Neural cell (in vitro differentiated cells): ENCODE data around the gene POLR2H. TPM values are rescaled to one million over a fixed set of nuclear protein-coding genes. Genes with fewer than 3 reads are reported as not detected.
A peak's percentile ranks its signal among the peaks of the same experiment; 100 is the strongest.

Experiments used
- H2AFZ ChIP-seq: fragments of 200-600, 300-800 bp; sonication (generic), shearing (Covaris generic); 2 replicates; pipeline ENCODE4 v1.6.0; 2014; ENCODE audit warnings: low read depth, mild to moderate bottlenecking, antibody characterized with exemption, low read length, moderate library complexity
- H3F3A ChIP-seq: fragments of 200-600 bp; shearing (Covaris generic); 2 replicates; pipeline ENCODE4 v1.6.1; 2016; ENCODE audit warnings: mild to moderate bottlenecking, moderate library complexity, mixed read lengths, antibody characterized with exemption, low read length; ENCODE audit not compliant: insufficient read depth, poor library complexity, severe bottlenecking
- H3K27ac ChIP-seq: fragments of 200-600, 300-800 bp; sonication (generic), shearing (Covaris generic); 2 replicates; pipeline ENCODE4 v1.5.1; 2014; ENCODE audit warnings: mild to moderate bottlenecking, low read length, moderate library complexity
- H3K27me3 ChIP-seq: fragments of 300-800, 200-600 bp; sonication (generic), shearing (Covaris generic); 2 replicates; pipeline ENCODE4 v1.6.0; 2014; ENCODE audit warnings: mild to moderate bottlenecking, low read depth, low read length, moderate library complexity; ENCODE audit not compliant: insufficient read depth
- H3K36me3 ChIP-seq: fragments of 300-800, 200-600 bp; sonication (generic), shearing (Covaris generic); 2 replicates; pipeline ENCODE4 v1.5.1; 2014; ENCODE audit warnings: mild to moderate bottlenecking, antibody characterized with exemption, low read length, moderate library complexity; ENCODE audit not compliant: insufficient read depth
- H3K4me2 ChIP-seq: fragments of 300-800, 200-600 bp; sonication (generic), shearing (Covaris generic); 2 replicates; pipeline ENCODE4 v1.6.0; 2014; ENCODE audit warnings: mild to moderate bottlenecking, low read length
- H3K4me3 ChIP-seq: fragments of 300-800, 200-600 bp; sonication (generic), shearing (Covaris generic); 2 replicates; pipeline ENCODE4 v1.5.1; 2014; ENCODE audit warnings: mild to moderate bottlenecking, low read length, moderate library complexity
- H3K79me2 ChIP-seq: fragments of 200-600 bp; shearing (Covaris generic); replicated peaks from 2 replicates; pipeline ENCODE4 v1.6.0; 2014; ENCODE audit warnings: mild to moderate bottlenecking, low read length, moderate library complexity; ENCODE audit not compliant: insufficient read depth
- H3K9ac ChIP-seq: fragments of 300-800, 200-600 bp; sonication (generic), shearing (Covaris generic); 2 replicates; pipeline ENCODE4 v1.6.1; 2016; ENCODE audit warnings: mild to moderate bottlenecking, low read length, mixed read lengths
- H3K9me2 ChIP-seq: fragments of 200-600 bp; shearing (Covaris generic); 2 replicates; pipeline ENCODE4 v1.6.1; 2016; ENCODE audit warnings: mild to moderate bottlenecking, low read length, mixed read lengths; ENCODE audit not compliant: insufficient read depth
- H3K9me3 ChIP-seq: fragments of 200-600, 300-800 bp; sonication (generic), shearing (Covaris generic); 2 replicates; pipeline ENCODE4 v1.6.1; 2016; ENCODE audit warnings: mild to moderate bottlenecking, mixed run types, low read length, moderate library complexity, mixed read lengths
- H4K20me1 ChIP-seq: fragments of 200-600 bp; shearing (Covaris generic); 2 replicates; pipeline ENCODE4 v1.6.1; 2016; ENCODE audit warnings: mild to moderate bottlenecking, mixed run types; ENCODE audit not compliant: insufficient read depth
- CTCF ChIP-seq: fragments of 450-650 bp; IDR thresholded peaks from 2 replicates; pipeline ENCODE4 v1.5.1; 2014; ENCODE audit warnings: antibody characterized with exemption, mild to moderate bottlenecking, moderate library complexity; ENCODE audit not compliant: poor library complexity, severe bottlenecking
- EP300 ChIP-seq: fragments of 450-650 bp; conservative IDR thresholded peaks from 2 replicates; pipeline ENCODE4 v1.6.1; 2014; ENCODE audit warnings: antibody characterized with exemption, mild to moderate bottlenecking, moderate library complexity; ENCODE audit not compliant: poor library complexity, severe bottlenecking
- EZH2 ChIP-seq: fragments of 200-600, 300-800 bp; shearing (Covaris generic), sonication (generic); IDR thresholded peaks from 2 replicates; pipeline ENCODE4 v1.6.1; 2014; ENCODE audit warnings: antibody characterized with exemption, low read length, borderline replicate concordance, mild to moderate bottlenecking; ENCODE audit not compliant: insufficient read depth, poor library complexity, severe bottlenecking
- MXI1 ChIP-seq: fragments of 450-650 bp; conservative IDR thresholded peaks from 2 replicates; pipeline ENCODE4 v1.6.1; 2014; ENCODE audit warnings: antibody characterized with exemption, mild to moderate bottlenecking; ENCODE audit not compliant: poor library complexity, severe bottlenecking
- POLR2AphosphoS5 ChIP-seq: IDR thresholded peaks from 2 replicates; pipeline ENCODE4 v1.6.1; 2012
- RAD21 ChIP-seq: fragments of 450-650 bp; conservative IDR thresholded peaks from 2 replicates; pipeline ENCODE4 v1.6.1; 2014; ENCODE audit warnings: antibody characterized with exemption, mild to moderate bottlenecking, moderate library complexity
- SMC3 ChIP-seq: fragments of 450-650 bp; conservative IDR thresholded peaks from 2 replicates; pipeline ENCODE4 v1.6.1; 2014; ENCODE audit warnings: antibody characterized with exemption, mild to moderate bottlenecking, moderate library complexity; ENCODE audit not compliant: poor library complexity
- TAF1 ChIP-seq: IDR thresholded peaks from 2 replicates; pipeline ENCODE4 v1.6.1; 2012; ENCODE audit warnings: low read depth
- polyA plus RNA-seq: library from polyadenylated mRNA; depleted of rRNA; stranded (reverse); fragments of >200 nt; gene quantifications from 2 replicates; pipeline ENCODE4 v1.2.3, GENCODE V29; 2014
- TF ChIP-seq, protein P1 (sequence below): IDR thresholded peaks from 2 replicates; pipeline ENCODE4 v1.6.1; 2012; ENCODE audit warnings: borderline replicate concordance

POLR2H gene
- polyA plus RNA-seq, 1 donor from 2014 or later = 185 TPM

- peak overlapping the region; percentile 87 for H3K27ac ChIP-seq
- H3K27me3 ChIP-seq = no peaks in the 10 kb centered on the region
- H3K9me3 ChIP-seq = no peaks in the 10 kb centered on the region
- peaks cover 16% of the 10 kb centered on the region for H3K79me2 ChIP-seq
- H3K9me2 ChIP-seq = no peaks in the 10 kb centered on the region
- H3K36me3 ChIP-seq = no peaks in the 10 kb centered on the region
- H3K9ac ChIP-seq = peak overlapping the region; percentile 90
- no peaks in the 10 kb centered on the region for H3F3A ChIP-seq
- no peak for TF ChIP-seq CTCF
- no peak for TF ChIP-seq TAF1
- TF ChIP-seq POLR2AphosphoS5 = no peak
- no peak for TF ChIP-seq SMC3
- no peak for TF ChIP-seq RAD21
- H2AFZ ChIP-seq = peak overlapping the region; percentile 60
- no peaks in the 10 kb centered on the region for H4K20me1 ChIP-seq
- peak overlapping the region; percentile 84 for H3K4me2 ChIP-seq
- H3K4me3 ChIP-seq = peak overlapping the region; percentile 70
Observed at GRCh38 chr3:184361932-184362667, 590 bp downstream of the POLR2H start.

DNA sequence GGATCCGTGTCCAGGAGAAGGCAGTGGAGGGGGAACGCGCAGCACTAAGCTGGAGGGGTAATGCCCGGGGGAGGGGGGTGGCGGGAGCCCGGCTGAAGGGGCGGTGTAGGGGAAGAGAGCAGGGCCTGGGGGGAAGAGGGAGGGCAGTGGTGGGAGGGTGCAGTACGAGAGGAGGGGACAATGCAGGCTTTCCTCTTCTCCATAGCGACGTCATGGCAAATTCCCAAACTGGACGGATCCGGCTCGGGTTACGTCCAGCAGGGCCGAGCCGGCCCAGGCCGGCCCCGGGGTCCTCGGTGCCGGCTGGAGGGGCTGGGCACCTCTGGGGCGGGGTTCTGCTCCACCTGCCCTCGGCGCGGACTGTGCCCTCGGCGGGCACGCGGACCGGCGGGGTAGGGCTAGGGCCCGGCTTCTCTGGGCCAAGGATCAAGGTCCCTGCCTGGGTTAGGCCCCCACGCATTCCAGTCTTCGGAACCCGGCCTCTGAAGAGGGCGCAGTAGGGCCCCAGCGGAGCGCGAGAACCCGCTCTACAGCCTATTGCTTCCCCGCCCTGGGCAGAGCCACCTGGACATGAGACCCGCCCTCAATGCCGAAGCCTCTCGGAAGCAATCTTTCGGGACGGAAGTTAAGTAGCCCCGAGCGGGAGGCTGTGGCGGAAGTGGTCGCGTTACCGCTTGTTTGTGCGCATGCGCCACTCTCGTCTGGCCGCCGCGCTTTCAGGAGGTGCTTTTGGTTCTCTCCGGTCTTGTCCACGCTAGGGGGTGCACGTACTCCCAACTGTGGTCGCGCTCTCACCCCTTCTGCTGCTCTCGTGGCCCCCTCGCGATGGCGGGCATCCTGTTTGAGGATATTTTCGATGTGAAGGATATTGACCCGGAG is 1.4 kb downstream of the POLR2H start:
- H4K20me1 ChIP-seq = no peaks in the 10 kb centered on the region
- no peaks in the 10 kb centered on the region for H3K36me3 ChIP-seq
- H3K9ac ChIP-seq = peak overlapping the region; percentile 90
- peak overlapping the region; percentile 70 for H3K4me3 ChIP-seq
- peak overlapping the region; percentile 53 for H2AFZ ChIP-seq
- no peaks in the 10 kb centered on the region for H3K9me2 ChIP-seq
- H3K4me2 ChIP-seq = peak overlapping the region; percentile 84
- no peaks in the 10 kb centered on the region for H3K9me3 ChIP-seq
- TF ChIP-seq MXI1 (peak; percentile 67), CTCF (peak; percentile 76), EZH2 (no peak), POLR2AphosphoS5 (peak; percentile 74), SMC3 (peak; percentile 71), TAF1 (peak; percentile 82), EP300 (no peak), RAD21 (peak; percentile 58)
- TF ChIP-seq, protein P1, sequence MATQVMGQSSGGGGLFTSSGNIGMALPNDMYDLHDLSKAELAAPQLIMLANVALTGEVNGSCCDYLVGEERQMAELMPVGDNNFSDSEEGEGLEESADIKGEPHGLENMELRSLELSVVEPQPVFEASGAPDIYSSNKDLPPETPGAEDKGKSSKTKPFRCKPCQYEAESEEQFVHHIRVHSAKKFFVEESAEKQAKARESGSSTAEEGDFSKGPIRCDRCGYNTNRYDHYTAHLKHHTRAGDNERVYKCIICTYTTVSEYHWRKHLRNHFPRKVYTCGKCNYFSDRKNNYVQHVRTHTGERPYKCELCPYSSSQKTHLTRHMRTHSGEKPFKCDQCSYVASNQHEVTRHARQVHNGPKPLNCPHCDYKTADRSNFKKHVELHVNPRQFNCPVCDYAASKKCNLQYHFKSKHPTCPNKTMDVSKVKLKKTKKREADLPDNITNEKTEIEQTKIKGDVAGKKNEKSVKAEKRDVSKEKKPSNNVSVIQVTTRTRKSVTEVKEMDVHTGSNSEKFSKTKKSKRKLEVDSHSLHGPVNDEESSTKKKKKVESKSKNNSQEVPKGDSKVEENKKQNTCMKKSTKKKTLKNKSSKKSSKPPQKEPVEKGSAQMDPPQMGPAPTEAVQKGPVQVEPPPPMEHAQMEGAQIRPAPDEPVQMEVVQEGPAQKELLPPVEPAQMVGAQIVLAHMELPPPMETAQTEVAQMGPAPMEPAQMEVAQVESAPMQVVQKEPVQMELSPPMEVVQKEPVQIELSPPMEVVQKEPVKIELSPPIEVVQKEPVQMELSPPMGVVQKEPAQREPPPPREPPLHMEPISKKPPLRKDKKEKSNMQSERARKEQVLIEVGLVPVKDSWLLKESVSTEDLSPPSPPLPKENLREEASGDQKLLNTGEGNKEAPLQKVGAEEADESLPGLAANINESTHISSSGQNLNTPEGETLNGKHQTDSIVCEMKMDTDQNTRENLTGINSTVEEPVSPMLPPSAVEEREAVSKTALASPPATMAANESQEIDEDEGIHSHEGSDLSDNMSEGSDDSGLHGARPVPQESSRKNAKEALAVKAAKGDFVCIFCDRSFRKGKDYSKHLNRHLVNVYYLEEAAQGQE = peak; percentile 56
- H3K27me3 ChIP-seq = no peaks in the 10 kb centered on the region
- H3K27ac ChIP-seq = peak overlapping the region; percentile 87
- no peaks in the 10 kb centered on the region for H3F3A ChIP-seq
- H3K79me2 ChIP-seq = peaks cover 16% of the 10 kb centered on the region
